DOHH2 (cell line): ENCODE results near the gene ZNF32.

ENCODE experiments used
- H3F3A ChIP-seq: fragments of 200-600 bp; sonication (generic), shearing (Covaris generic); 2 replicates; pipeline ENCODE4 v1.6.0; 2016; ENCODE audit warnings: antibody characterized with exemption, mild to moderate bottlenecking; ENCODE audit not compliant: control insufficient read depth, insufficient read depth
- H3K27ac ChIP-seq: fragments of 200-600 bp; sonication (generic); 2 replicates; pipeline ENCODE4 v1.5.1; 2014; ENCODE audit warnings: low read depth, mild to moderate bottlenecking, low read length, moderate library complexity
- H3K27me3 ChIP-seq: fragments of 200-600 bp; sonication (generic); 2 replicates; pipeline ENCODE4 v1.6.1; 2014; ENCODE audit warnings: mild to moderate bottlenecking, low read length, mixed read lengths; ENCODE audit not compliant: control insufficient read depth
- H3K36me3 ChIP-seq: fragments of 200-600 bp; sonication (generic); 2 replicates; pipeline ENCODE4 v1.6.1; 2014; ENCODE audit warnings: mild to moderate bottlenecking, low read length, moderate library complexity, mixed read lengths; ENCODE audit not compliant: control insufficient read depth
- H3K4me1 ChIP-seq: fragments of 200-600 bp; sonication (generic); 2 replicates; pipeline ENCODE4 v1.6.1; 2014; ENCODE audit warnings: mild to moderate bottlenecking, low read length, mixed read lengths; ENCODE audit not compliant: control insufficient read depth
- H3K4me2 ChIP-seq: fragments of 200-600 bp; sonication (generic); 2 replicates; pipeline ENCODE4 v1.6.0; 2014; ENCODE audit warnings: mild to moderate bottlenecking, low read length, moderate library complexity
- H3K4me3 ChIP-seq: fragments of 200-600 bp; sonication (generic); 2 replicates; pipeline ENCODE4 v1.5.1; 2014; ENCODE audit warnings: mild to moderate bottlenecking, low read length, mixed read lengths
- H3K79me2 ChIP-seq: fragments of 200-600 bp; sonication (generic); 2 replicates; pipeline ENCODE4 v1.6.1; 2014; ENCODE audit warnings: mild to moderate bottlenecking, low read length, mixed read lengths; ENCODE audit not compliant: control insufficient read depth
- H3K9me2 ChIP-seq: fragments of 200-600 bp; sonication (generic); replicated peaks from 2 replicates; pipeline ENCODE4 v1.6.1; 2014; ENCODE audit warnings: mild to moderate bottlenecking, low read length, mixed read lengths; ENCODE audit not compliant: control insufficient read depth
- H3K9me3 ChIP-seq: fragments of 200-600 bp; sonication (generic); 2 replicates; pipeline ENCODE4 v1.6.1; 2014; ENCODE audit warnings: antibody characterized with exemption, low read length, mixed read lengths; ENCODE audit not compliant: control insufficient read depth, insufficient read depth
- H4K20me1 ChIP-seq: fragments of 200-600 bp; sonication (generic); 2 replicates; pipeline ENCODE4 v1.6.0; 2014; ENCODE audit warnings: low read depth, mild to moderate bottlenecking, antibody characterized with exemption, low read length, moderate library complexity; ENCODE audit not compliant: control insufficient read depth, insufficient read depth
- EZH2phosphoT487 ChIP-seq: fragments of 200-600 bp; sonication (generic); IDR thresholded peaks from 2 replicates; pipeline ENCODE4 v1.6.1; 2017; ENCODE audit warnings: borderline replicate concordance, mild to moderate bottlenecking, antibody characterized with exemption, low read length, moderate library complexity, mixed read lengths
- TF ChIP-seq, protein P1 (sequence below): fragments of 200-600 bp; sonication (generic); IDR thresholded peaks from one replicate; pipeline ENCODE4 v1.5.1; 2014; ENCODE audit warnings: antibody characterized with exemption, mild to moderate bottlenecking, low read depth, low read length; ENCODE audit not compliant: poor library complexity, severe bottlenecking

ZNF32 gene

DNA sequence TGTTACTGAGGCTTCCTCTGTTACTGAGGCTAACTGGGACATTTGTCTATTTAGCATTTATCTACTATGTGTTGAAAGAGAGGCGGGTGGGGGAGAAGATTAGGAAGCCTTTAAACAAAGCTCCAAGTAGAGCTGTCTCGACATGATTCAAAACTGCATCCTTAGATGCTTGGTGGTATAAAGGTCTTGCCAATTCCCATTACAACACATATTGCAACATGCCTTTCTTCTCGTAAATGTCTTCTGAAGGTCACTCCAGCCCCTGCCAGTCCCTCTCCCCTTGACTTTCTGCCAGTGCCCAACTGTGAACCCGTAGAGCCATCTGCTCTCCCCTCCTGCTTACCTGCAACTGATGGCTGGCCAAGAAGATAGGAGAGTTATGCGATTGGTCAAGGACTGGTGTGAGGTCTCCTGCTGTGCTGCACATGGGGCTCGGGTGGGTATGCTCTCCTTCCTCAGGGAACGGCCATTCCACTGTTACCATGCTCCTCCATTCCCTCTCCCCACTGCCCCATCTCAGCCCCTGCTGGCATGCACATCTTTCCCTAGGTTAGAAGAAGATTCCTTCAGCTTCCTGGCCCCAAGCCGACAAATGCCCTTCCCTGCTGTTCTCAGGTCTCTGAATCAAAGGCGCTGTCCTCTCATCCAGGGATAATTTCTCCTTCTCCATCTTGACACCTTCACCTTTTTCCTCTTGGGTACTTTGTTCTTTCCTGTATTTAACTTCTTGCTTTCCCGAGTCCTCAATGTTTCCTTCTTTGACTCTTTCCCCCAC is 43.6 kb upstream of the ZNF32 start:
- no peaks in the 10 kb centered on the region for H4K20me1 ChIP-seq
- no peak overlapping the region for H3K4me2 ChIP-seq
- H3K9me3 ChIP-seq, result no peaks in the 10 kb centered on the region
- no peaks in the 10 kb centered on the region for H3K36me3 ChIP-seq
- TF ChIP-seq, protein P1, sequence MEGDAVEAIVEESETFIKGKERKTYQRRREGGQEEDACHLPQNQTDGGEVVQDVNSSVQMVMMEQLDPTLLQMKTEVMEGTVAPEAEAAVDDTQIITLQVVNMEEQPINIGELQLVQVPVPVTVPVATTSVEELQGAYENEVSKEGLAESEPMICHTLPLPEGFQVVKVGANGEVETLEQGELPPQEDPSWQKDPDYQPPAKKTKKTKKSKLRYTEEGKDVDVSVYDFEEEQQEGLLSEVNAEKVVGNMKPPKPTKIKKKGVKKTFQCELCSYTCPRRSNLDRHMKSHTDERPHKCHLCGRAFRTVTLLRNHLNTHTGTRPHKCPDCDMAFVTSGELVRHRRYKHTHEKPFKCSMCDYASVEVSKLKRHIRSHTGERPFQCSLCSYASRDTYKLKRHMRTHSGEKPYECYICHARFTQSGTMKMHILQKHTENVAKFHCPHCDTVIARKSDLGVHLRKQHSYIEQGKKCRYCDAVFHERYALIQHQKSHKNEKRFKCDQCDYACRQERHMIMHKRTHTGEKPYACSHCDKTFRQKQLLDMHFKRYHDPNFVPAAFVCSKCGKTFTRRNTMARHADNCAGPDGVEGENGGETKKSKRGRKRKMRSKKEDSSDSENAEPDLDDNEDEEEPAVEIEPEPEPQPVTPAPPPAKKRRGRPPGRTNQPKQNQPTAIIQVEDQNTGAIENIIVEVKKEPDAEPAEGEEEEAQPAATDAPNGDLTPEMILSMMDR, result no peak
- no peak for TF ChIP-seq EZH2phosphoT487
- no peaks in the 10 kb centered on the region for H3K27me3 ChIP-seq
- H3K4me3 ChIP-seq, result no peak overlapping the region
- no peaks in the 10 kb centered on the region for H3K9me2 ChIP-seq
- no peaks in the 10 kb centered on the region for H3K4me1 ChIP-seq
- H3F3A ChIP-seq, result no peaks in the 10 kb centered on the region
- no peak overlapping the region for H3K27ac ChIP-seq
- H3K79me2 ChIP-seq, result no peaks in the 10 kb centered on the region

DNA sequence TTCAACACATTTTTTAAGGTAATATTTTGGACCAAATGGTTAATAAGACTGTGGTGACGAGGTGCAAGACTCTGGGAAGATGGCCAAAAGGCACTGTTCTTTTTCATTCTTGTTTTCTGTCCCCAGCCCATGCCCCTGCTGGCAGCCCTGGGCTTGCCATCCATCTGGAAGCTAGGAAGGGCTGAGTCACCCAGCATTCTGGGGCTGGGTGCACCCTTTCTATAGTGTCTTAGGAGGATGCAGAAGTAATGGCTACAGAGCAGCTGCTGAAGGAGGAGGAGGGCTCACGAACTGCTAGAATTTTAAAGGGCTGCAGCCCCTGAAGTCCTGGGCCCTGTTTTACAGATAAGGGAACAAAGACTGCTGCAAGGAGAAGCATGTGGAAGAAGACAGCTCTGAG is 42.8 kb upstream of the ZNF32 start:
- H3K4me1 ChIP-seq, result no peaks in the 10 kb centered on the region
- H3K27me3 ChIP-seq, result no peaks in the 10 kb centered on the region
- TF ChIP-seq EZH2phosphoT487, result no peak
- TF ChIP-seq, protein P1, result no peak

DNA sequence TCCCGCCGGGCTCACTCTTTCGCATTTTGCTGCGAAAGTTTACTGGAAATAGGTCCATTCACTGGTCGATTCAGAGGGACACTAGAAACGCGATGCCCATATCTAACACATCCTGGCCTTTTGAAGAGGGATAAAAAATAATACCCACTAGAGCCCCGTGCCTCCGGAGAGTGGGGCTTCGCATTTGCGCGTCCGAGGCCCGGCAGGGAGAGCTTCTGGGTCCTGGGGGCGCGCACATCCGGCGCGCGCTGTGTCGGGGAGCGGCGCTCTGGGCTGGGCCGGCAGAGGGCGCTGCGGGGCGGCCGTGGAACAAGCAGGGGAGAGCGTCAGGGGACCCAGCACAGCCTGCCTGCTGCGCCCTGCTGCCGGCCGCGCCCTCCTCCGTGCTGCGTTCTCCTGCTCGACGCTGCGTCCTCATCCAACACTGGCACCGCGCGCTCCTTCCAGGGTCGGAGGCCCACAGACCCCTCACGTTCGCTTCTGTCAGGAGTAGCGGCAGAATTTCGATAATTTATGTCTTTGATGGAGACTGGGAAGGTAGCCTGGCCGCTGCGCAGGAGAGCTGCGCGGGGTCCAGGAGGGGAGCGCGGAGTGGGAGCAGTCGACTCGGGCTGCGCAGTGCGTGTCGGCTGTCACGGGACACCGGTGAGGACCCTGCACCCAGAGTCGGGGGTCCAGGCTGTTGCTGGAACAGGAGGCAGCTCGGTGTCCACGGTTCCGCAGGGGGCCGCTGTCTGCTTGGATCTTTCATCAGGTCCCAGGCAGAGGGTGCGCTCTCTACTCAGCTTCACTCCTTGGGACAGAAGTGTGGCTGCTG is 41.5 kb upstream of the ZNF32 start:
- TF ChIP-seq, protein P1, result peak; percentile 73
- no peak for TF ChIP-seq EZH2phosphoT487
- Histone ChIP-seq H3K36me3 (no peaks in the 10 kb centered on the region), H3K9me3 (no peaks in the 10 kb centered on the region), H4K20me1 (no peaks in the 10 kb centered on the region), H3K79me2 (no peaks in the 10 kb centered on the region), H3K9me2 (no peaks in the 10 kb centered on the region), H3K27me3 (no peaks in the 10 kb centered on the region), H3K4me3 (no peak overlapping the region), H3K4me2 (peak overlapping the region; percentile 34; the same call in 1 of the 2 replicates), H3F3A (no peaks in the 10 kb centered on the region), H3K27ac (no peak overlapping the region), H3K4me1 (no peaks in the 10 kb centered on the region)

More for the DNA sequence above, 42.8 kb upstream of the ZNF32 start:
- Histone ChIP-seq H3K4me2 (no peak overlapping the region), H3K9me3 (no peaks in the 10 kb centered on the region), H3F3A (no peaks in the 10 kb centered on the region), H3K27ac (no peak overlapping the region), H4K20me1 (no peaks in the 10 kb centered on the region), H3K9me2 (no peaks in the 10 kb centered on the region), H3K4me3 (no peak overlapping the region), H3K36me3 (no peaks in the 10 kb centered on the region), H3K79me2 (no peaks in the 10 kb centered on the region)
